NCI-H82 (cell line): ENCODE measurements around the gene APPL2.
A peak's percentile ranks its signal among the peaks of the same experiment; 100 is the strongest.

Source experiments
- DNase-seq: peaks from one replicate; lab custom pipeline; 2025; lab: John Stamatoyannopoulos, UW

Gene APPL2, protein sequence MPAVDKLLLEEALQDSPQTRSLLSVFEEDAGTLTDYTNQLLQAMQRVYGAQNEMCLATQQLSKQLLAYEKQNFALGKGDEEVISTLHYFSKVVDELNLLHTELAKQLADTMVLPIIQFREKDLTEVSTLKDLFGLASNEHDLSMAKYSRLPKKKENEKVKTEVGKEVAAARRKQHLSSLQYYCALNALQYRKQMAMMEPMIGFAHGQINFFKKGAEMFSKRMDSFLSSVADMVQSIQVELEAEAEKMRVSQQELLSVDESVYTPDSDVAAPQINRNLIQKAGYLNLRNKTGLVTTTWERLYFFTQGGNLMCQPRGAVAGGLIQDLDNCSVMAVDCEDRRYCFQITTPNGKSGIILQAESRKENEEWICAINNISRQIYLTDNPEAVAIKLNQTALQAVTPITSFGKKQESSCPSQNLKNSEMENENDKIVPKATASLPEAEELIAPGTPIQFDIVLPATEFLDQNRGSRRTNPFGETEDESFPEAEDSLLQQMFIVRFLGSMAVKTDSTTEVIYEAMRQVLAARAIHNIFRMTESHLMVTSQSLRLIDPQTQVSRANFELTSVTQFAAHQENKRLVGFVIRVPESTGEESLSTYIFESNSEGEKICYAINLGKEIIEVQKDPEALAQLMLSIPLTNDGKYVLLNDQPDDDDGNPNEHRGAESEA

DNA sequence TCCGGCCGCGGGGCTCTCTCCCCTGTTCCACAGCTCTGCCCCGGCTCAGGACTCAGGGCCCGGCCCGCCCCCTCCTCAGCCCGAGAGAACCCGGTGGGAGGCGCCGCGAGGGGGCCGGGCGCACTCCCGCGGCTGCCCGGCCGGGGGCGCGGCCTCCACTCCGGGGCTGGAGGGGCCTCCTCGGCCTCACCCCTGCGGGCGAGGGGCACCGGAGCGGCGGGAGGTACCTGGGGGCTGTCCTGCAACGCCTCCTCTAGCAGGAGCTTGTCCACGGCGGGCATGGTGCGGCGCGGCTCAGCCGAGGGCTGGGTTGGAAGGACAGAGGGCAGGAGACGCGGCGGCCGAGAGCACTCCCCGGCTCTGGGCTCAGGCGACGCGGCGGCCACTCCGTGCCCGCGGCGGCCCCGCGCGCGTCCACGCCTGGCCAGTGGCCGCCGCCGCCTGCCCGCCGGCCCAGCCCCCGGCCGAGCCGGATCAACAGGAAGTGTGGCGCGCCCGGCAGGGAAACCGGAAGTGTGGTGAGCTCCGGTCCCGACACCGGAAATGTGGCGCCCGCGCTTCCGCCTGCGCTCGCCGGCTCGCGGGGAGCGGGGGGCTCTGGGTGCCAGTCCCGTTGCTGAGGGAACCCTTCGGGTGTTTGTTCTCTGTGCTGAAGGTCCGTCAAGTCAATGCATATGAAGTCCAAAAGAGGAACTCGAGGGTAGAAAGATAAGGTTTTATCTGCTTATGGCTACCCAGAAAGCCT lies at the start of gene APPL2:
Gene APPL2 (minus strand): TSS at position 443 of the 745 bp plus-strand sequence. CDS start 162 bp downstream, at position 281.
- peak; percentile 95 for DNase-seq

DNA sequence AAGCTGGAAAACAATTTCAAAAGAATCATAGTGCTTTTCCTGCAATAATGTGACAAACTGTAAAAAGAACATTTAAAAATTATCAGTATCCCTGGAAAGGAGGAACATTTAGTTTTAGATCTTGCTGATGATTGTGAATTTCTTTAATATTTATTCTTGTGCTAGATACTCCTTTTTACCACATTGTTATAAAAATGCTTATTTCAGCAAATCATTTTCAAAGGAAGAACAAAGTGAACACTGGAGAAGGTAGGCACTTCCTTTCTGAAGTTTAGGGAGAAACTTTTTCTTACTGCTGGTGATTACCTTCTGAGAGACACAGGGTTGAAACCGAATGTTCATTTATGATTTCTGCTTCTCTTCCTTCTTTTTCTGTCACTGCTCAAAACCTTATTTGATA lies 49.4 kb upstream of the APPL2 start:
- no peak for DNase-seq

DNA sequence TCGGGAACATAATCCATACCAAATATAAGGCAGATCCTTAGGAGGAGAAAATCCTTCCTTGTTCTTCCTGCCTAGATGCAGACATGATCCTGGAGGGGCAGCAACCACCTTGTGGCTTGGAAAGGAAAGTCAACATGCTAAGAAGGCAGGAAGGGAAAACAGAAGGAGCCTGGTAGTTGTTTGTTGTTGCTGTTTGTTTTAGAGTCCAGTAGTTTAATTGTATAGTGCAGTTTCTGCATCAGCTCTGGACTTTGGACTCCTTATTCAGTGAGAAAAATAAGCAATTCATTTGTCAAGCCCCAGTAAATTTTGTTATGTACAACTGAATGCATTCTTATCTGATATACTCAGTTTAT lies 45.7 kb upstream of the APPL2 start:
- DNase-seq = no peak

DNA sequence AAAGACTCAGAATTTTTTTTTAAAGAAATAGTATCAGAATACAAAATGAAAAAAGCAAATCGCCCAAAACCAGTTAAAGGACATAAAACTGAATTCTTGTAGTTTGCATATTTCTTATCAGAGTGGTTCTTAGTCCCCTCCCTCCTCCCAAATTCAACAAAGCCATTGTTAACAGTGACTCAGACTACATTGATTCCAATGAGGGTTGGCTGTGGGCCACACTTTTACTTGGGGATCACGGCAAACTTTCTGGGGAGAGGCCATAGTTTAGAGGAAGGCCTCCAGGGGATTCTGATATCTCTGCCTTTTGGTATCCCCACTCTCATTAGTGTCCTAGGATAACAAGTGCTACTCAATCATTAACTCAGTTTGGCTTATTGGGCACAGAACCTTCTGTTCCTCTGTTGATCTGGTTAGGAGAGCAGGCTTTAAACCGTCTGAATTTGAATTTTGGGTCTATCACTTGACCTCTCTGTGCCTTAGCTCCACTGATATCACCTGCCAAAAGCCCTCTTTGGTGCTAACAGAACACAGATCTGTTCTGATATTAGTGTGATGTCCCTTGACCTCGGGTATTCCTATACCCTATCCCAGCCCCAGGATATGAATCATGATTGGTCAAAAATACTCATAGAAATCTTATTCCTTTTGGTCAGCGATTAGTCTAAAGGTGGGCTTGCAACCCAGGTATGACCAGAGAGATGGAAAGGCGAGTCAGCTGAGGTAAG lies 45.2 kb upstream of the APPL2 start:
- DNase-seq = no peak

DNA sequence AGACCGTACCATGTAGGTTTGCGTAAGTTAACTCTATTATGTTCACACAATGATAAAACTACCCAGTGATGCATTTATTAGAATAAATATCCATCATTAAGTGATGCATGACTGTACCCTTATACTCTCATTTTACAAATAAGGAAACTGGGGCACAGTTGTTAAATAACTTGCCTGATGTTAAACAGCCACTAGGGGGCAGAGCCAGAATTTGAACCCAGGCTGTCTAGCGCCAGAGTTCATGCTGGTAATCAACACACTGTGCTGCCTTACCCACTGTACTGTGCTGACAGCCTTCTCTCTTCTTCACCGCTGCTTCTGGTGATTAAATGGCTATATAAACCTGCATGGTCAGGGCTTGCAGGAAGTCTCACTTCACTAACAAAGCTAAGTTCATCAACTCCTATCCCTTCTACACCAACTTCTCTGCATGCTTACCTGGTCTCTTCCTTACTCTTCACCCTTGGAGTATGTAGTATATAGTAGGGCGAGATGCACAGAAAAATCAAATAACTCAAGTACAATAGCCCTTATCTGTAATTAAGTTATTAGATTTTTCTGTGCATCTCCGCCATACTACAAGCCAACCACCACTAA lies 43.6 kb upstream of the APPL2 start:
- peak; percentile 48 for DNase-seq

DNA sequence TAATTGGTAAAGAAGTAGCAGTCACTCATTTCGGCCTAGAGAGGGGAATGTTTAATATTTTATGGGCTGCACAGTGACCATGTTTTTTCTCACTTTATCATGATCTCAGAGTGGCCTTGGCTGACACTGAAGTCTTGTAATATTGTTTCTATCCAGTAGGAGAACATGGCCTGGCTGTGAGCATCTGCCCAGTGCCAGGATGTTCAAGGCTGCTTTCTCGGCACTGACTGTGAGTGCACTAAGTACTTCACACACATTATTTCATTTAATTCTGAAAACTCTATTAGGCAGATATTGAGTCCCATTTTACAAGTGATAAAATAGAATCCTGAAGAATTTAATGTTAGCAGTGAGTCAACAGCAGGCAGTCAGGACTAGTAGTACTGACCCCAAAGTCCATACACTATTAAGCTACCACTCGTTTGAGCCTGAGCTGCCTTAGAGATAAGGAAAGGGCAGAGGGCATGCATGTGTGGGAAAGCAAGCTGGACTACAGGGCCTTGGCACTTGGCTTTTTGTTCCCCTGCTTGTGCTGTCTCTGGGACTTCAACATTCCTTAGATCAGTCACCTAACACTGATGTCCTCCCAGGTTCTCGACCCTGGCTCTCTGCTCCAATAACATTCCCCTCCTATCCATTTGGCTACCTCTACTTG lies 42.2 kb upstream of the APPL2 start:
- no peak for DNase-seq

DNA sequence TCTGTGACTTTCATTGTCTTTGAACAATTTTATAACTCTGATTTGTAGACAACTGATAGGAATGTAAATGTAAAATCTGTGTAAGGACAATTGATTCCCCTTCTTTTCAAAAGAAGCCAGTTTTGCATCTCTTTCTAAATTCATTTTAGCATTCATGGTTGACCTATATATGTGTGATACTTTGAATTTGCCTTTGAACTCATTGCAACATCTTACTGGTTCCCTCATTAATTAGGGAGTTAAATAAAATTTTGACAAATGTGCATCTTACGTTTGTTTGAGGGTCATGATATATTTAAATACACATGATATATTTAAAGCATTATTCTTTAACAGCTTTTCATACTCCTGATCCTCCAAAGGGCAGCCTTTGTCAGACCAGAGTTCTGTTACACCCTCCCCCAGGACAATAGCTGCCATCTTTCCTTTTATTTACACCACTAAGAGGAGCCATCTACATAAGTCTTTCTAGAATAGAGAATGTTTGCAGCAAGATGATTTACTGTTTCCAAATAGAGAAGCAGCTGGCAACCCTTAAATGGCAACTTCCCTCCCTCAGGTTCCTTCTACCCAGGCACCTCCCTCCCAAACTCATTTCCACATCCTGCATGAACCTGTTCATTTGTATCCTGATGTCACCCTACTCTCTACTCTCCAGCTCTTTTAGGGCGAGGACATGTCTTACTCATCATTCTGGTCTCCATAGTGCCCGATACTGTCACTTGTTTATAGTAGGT lies 40.2 kb upstream of the APPL2 start:
- no peak for DNase-seq

DNA sequence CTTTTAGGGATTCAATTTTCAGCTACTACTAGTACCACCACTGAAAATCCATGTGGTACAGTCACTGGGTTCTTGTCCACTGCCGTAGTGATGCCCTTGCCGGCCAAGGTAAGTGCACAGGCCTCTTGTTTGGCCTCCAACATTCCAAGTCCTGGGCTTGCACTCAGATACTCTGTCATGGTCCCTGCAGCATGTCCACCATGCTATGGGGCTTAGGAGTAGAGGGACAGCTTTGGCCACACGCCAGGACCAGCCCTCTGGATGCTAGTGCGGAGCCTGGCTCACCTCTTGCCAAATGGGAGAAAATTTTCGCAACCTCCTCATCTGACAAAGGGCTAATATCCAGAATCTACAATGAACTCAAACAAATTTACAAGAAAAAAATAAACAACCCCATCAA lies 38.6 kb upstream of the APPL2 start:
- no peak for DNase-seq

DNA sequence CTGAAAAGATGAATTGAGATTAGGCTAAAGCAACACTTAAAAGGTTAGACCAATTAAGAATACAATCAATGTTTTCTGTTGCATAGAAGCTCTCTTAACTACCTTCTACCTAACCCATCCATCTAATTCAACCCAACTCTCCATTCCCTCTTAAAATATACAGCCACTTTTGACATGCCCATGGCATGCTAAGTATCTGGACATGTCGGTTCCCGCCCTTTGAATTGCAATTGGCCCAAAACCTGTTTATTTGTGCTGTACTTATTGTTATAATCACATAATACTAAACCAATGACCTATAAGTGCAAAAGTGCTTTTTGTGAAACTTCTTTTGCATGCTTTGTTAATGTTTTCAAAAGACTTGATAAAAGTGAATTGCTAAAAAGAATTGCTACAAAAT lies 37.6 kb upstream of the APPL2 start:
- DNase-seq = no peak

DNA sequence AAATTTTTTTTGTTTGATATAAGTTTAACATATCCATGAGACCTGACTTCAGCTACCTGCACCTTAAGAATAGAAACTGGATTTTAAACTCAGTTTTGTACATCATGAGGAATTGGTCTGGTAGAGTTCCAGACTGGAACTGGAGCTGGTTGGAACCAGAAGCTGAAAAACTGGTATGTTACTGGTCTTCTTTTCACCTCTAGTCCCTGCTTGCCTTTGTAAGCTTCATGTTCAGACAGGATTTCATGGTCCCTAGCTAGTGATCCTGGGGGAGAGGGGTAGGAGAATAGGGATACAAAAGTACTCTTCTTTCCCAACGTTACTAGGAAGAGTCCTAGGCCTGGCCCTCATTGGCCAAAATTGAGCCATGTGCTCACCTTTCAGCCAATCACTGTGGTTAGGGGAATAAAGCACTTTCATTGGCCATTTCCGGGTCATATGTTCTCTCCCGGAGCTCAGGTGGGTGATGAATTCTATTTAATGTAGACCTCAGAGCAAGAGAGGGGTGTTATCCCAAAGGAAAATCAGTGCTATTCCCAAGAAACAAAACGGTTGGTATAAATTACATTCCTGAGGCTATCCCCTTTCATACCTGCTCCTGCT lies 36.9 kb upstream of the APPL2 start:
- DNase-seq = no peak

DNA sequence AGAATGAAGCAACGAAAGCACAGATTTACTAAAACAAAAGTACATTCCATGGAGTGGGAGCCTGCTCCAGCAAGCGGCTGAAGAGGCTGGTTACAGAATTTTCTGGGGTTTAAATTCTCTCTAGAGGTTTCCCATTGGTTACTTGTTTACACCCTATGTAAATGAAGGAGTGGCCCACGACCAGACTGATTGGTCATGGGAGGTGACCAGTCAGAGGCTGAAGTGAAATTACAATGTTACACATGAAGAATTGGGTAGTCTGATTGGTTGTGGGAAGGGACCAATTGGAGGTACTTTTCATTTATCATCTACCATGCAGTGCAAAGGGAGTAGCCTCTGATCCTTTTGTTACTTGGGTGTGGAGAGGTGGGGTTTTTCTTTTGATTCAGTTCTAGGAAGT lies 36.2 kb upstream of the APPL2 start:
- no peak for DNase-seq

DNA sequence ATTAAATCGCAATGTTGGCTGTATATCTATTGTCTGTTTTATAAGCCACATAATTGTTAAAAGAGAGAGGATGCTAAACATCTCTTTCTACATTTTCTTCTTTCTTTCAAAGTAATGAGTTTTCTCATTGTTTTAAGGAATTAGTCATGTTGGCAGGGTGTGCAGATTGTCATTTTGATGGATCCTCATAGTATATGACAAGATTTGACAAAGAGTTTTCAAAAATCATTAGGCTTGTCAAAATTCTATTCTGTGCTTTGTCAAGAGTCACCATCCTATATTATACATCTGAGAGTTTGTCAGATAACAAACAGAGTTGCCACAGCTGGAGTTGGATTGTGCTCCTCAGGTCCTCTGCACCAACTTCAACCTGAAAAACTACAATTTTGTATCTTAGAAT lies 35.4 kb upstream of the APPL2 start:
- DNase-seq = no peak

DNA sequence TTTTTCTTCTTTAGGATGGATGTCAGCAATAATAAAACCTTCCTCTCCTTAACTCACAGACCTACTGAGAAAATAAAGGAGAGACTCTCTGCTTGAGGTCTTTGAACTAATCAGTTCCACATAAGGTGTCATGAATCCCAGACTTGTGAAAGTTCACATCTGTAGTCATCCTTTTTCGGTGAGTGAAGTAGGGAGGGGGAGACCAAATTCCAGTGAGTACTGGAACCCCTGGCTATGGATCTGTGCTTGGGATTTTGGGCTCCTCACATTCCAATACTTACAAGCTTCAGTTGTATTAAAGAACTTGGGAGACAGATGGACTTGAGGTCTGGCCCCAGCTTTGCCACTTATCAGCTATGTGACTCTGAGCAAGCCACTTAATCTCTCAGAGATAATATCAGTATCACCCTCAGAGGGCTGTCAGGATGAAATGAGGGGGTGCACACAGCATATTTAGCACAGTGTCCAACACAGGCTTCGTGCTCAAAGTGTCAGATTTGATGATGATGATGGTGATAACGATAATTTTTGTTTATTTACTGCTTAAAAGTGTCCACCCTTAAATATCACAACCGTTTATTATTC lies 34.8 kb upstream of the APPL2 start:
- DNase-seq = peak; percentile 75

DNA sequence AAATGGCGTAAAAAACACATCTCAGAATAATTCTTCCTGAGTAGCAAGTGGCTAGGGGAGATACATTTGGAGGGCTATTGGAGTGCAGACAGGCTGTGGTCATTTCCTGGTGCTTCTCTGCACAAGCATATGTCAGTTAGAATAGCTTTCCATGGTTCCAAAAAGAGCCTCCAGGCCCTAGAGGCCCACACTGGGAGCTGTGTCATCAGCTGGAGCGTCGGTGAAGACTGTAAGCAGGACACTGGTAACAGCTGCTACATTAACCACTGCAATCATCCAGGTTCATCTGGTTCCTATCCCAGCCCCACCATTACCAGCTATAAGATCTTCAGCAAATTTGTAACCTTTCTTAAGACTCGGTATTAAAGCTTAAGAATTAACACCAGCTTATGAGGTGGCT lies 31.7 kb upstream of the APPL2 start:
- peak; percentile 15 for DNase-seq

DNA sequence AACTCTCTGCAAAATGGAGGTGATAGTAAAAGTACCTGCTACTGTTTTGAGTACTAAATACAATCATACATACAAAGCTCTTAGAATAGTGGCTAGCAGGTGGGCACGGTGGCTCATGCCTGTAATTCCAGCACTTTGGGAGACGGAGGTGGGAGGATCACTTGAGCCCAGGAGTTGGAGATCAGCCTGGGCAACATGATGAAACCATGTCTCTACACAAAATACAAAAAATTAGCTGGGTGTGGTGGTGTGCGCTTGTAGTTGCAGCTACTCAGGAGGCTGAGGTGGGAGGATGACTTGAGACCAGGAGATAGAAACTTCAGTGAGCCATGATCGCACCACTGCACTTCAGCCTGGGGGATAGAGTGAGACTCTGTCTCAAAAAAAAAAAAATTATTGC lies 28.8 kb upstream of the APPL2 start:
- DNase-seq = no peak

DNA sequence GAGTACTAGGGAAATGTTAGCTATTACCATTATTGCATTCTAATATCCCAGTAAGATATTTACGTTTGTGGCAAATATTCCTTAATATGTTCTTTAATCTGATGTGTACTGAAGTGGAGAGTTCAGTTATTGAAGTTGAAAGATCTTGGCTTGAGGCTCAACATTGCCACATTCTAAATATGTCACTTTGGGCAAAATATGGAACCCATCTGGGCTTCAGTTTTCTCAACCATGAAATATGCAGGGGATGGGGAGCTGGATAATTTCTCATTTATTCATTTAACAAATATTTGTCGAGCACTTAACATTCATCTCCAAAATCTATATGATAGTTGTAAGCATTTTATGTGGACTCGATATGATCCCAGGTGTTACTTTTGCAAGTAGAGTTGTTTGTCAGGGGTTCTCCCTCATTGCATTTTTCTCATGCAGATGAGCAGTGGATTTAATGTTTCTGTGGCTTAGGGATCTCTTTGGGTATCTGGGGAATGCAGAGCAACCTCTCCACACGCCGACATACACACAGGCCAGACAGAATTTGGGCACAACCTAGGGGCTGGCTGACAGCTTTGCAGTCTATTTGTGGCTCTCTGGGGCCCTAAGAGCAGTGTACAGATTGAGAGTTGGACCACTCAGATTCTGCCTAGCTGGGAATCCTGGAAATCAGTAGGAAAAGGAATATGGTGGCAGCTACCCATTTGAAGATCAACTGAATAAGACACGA lies 26.6 kb upstream of the APPL2 start:
- no peak for DNase-seq

DNA sequence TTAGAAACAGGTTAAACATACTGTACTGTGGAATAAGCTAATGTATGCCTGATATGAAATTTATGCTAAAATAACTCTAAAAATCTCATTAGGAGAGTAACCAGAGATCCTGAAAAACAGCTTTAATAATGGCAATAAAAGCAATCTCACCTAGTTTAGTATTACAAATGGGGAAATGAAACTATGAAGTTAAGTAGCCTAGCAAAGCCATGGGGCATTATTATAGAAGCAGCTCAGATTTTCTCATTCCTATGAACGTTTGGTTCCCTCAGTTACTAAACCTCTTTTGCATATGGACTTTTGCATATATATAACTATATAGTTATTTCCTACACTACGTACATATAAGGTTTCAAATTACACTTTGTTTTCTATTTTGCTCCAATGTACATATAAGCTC lies 25.0 kb upstream of the APPL2 start:
- DNase-seq = no peak

DNA sequence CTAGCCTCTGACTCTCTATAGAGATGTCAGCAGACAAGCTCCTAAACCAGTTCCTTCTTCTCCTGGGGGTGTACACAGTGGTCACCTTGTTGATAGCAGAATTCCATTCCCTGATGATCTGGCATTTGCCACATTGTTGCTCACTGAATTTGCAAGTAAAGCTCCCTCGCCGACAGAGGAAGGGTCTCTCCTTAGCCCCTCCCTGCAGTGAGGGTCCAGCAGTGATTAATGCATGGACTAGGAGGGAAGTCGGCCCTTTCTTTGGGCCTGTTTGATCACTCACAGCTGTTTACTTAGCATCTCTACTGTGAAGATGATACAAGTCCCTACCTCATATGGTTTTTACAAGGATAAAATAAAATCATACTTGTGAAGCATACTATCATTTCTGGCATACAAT lies 23.3 kb upstream of the APPL2 start:
- no peak for DNase-seq

DNA sequence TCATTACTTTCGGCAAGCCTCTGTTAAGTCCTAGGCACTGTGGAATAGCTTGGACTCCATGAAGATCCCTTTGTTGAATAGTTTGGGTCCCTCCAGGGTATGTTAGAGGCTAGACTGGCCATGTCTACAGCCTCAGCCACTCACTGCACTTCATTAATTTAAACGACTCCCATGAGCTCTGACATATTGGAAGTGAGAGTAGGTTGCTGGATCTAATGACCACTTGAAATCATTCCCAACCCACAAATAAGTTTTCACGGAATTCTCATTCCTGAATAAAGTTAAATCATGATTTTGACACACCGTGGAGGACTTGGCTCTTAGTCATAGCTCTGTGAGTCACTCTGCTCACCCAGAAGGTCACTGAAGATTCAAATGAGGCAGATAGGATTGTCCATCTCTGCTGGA lies 21.4 kb upstream of the APPL2 start:
- DNase-seq = no peak
